DOHH2 (cell line): ENCODE measurements around the gene ELF1.

Experiments
- H3F3A ChIP-seq: fragments of 200-600 bp; sonication (generic), shearing (Covaris generic); 2 replicates; pipeline ENCODE4 v1.6.0; 2016; ENCODE audit warnings: antibody characterized with exemption, mild to moderate bottlenecking; ENCODE audit not compliant: control insufficient read depth, insufficient read depth
- H3K27ac ChIP-seq: fragments of 200-600 bp; sonication (generic); 2 replicates; pipeline ENCODE4 v1.5.1; 2014; ENCODE audit warnings: low read depth, mild to moderate bottlenecking, low read length, moderate library complexity
- H3K27me3 ChIP-seq: fragments of 200-600 bp; sonication (generic); 2 replicates; pipeline ENCODE4 v1.6.1; 2014; ENCODE audit warnings: mild to moderate bottlenecking, low read length, mixed read lengths; ENCODE audit not compliant: control insufficient read depth
- H3K36me3 ChIP-seq: fragments of 200-600 bp; sonication (generic); 2 replicates; pipeline ENCODE4 v1.6.1; 2014; ENCODE audit warnings: mild to moderate bottlenecking, low read length, moderate library complexity, mixed read lengths; ENCODE audit not compliant: control insufficient read depth
- H3K4me1 ChIP-seq: fragments of 200-600 bp; sonication (generic); 2 replicates; pipeline ENCODE4 v1.6.1; 2014; ENCODE audit warnings: mild to moderate bottlenecking, low read length, mixed read lengths; ENCODE audit not compliant: control insufficient read depth
- H3K4me2 ChIP-seq: fragments of 200-600 bp; sonication (generic); 2 replicates; pipeline ENCODE4 v1.6.0; 2014; ENCODE audit warnings: mild to moderate bottlenecking, low read length, moderate library complexity
- H3K4me3 ChIP-seq: fragments of 200-600 bp; sonication (generic); 2 replicates; pipeline ENCODE4 v1.5.1; 2014; ENCODE audit warnings: mild to moderate bottlenecking, low read length, mixed read lengths
- H3K79me2 ChIP-seq: fragments of 200-600 bp; sonication (generic); 2 replicates; pipeline ENCODE4 v1.6.1; 2014; ENCODE audit warnings: mild to moderate bottlenecking, low read length, mixed read lengths; ENCODE audit not compliant: control insufficient read depth
- H3K9me2 ChIP-seq: fragments of 200-600 bp; sonication (generic); replicated peaks from 2 replicates; pipeline ENCODE4 v1.6.1; 2014; ENCODE audit warnings: mild to moderate bottlenecking, low read length, mixed read lengths; ENCODE audit not compliant: control insufficient read depth
- H3K9me3 ChIP-seq: fragments of 200-600 bp; sonication (generic); 2 replicates; pipeline ENCODE4 v1.6.1; 2014; ENCODE audit warnings: antibody characterized with exemption, low read length, mixed read lengths; ENCODE audit not compliant: control insufficient read depth, insufficient read depth
- H4K20me1 ChIP-seq: fragments of 200-600 bp; sonication (generic); 2 replicates; pipeline ENCODE4 v1.6.0; 2014; ENCODE audit warnings: low read depth, mild to moderate bottlenecking, antibody characterized with exemption, low read length, moderate library complexity; ENCODE audit not compliant: control insufficient read depth, insufficient read depth
- CTCF ChIP-seq: fragments of 200-600 bp; sonication (generic); IDR thresholded peaks from one replicate; pipeline ENCODE4 v1.5.1; 2014; ENCODE audit warnings: antibody characterized with exemption, mild to moderate bottlenecking, low read depth, low read length; ENCODE audit not compliant: poor library complexity, severe bottlenecking
- EZH2phosphoT487 ChIP-seq: fragments of 200-600 bp; sonication (generic); IDR thresholded peaks from 2 replicates; pipeline ENCODE4 v1.6.1; 2017; ENCODE audit warnings: borderline replicate concordance, mild to moderate bottlenecking, antibody characterized with exemption, low read length, moderate library complexity, mixed read lengths

Gene ELF1

DNA sequence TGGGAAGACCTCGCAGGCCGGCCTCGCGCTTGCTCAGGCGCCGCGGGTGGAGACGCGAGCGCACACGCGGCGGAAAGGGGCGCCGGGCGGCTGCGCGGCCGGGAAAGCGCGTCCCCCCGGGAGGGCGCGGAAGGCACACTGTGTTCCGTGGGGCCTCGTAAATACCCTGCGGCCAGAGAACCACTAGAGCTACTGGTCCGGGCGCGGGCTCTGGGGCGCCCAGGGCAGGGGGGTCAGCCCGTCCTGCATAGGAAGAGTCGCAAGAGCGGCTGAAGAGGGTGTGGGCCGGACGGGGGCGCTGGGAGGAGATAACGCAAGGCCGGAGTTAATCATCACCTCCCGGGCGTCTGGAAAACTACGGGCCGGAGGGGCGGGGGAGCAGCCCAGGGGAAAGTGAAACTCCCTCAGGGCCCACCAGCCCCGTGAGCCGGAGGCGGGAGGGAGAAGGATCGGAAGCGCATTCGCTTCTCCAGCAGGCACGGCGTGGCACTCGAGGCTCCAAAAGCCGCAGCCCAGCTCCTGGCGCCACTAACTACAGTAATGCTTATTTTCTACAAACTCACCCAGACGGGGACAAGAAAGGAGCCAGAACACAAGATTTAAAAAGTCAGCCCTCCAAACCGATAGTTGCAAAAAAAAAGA lies 41.1 kb upstream of the ELF1 start:
- TF ChIP-seq CTCF (peak; percentile 63), EZH2phosphoT487 (no peak)
- Histone ChIP-seq H3K9me3 (no peaks in the 10 kb centered on the region), H3K79me2 (peaks cover 88% of the 10 kb centered on the region), H3K27ac (peak overlapping the region; percentile 79), H3K4me3 (peak overlapping the region; percentile 91), H3K36me3 (peaks cover 19% of the 10 kb centered on the region), H3K9me2 (no peaks in the 10 kb centered on the region), H3K4me2 (peak overlapping the region; percentile 83), H3K27me3 (no peaks in the 10 kb centered on the region), H4K20me1 (no peaks in the 10 kb centered on the region), H3K4me1 (peaks cover 54% of the 10 kb centered on the region), H3F3A (0 out of 2 replicates have a peak, but pooled peaks cover 3% of the 10 kb centered on the region)

DNA sequence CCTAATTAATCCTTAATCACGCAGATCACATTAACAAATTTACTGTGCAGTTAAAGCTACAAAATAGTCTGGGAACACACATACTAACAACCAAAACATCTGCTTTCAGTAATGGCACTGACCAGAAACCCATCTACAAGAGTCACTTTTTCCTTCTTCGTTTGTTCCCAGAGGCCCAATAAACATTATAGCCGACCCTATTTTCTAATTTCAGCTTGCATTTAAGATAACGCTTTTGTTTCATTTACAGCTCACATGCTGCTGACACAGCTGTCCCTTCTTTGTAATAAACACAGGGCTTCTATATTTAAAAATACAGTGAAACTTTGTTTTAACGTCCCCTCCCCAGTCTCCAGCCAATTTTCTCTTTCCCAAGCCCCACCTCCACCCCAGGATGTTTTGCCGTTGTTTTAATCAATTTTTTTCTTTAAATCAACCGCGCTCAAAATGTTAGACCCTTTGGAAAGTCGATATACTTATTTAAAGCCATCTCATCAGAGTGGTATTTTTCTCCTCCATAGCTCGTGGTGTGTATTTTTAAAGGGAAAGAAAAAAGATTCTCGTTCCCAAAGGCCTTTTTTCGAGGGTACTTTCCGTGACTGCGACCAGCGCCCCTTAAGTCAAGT lies 40.5 kb upstream of the ELF1 start:
- Histone ChIP-seq H3K9me3 (no peaks in the 10 kb centered on the region), H3K9me2 (no peaks in the 10 kb centered on the region), H3F3A (0 out of 2 replicates have a peak, but pooled peaks cover 3% of the 10 kb centered on the region), H3K4me1 (peaks cover 61% of the 10 kb centered on the region), H3K36me3 (peaks cover 15% of the 10 kb centered on the region), H4K20me1 (no peaks in the 10 kb centered on the region), H3K4me2 (peak overlapping the region; percentile 83), H3K27me3 (no peaks in the 10 kb centered on the region), H3K27ac (peak overlapping the region; percentile 79), H3K79me2 (peaks cover 94% of the 10 kb centered on the region), H3K4me3 (peak overlapping the region; percentile 91)
- no peak for TF ChIP-seq CTCF
- no peak for TF ChIP-seq EZH2phosphoT487

GRCh38 chr13:41058295-41059070 lies 39.4 kb upstream of the ELF1 start:
- H3F3A ChIP-seq = 0 out of 2 replicates have a peak, but pooled peaks cover 3% of the 10 kb centered on the region
- H3K36me3 ChIP-seq = peaks cover 7% of the 10 kb centered on the region
- peaks cover 97% of the 10 kb centered on the region for H3K79me2 ChIP-seq
- H3K9me2 ChIP-seq = no peaks in the 10 kb centered on the region
- no peaks in the 10 kb centered on the region for H3K27me3 ChIP-seq
- peak overlapping the region; percentile 91 for H3K4me3 ChIP-seq
- H3K4me2 ChIP-seq = peak overlapping the region; percentile 83
- peak overlapping the region; percentile 79 for H3K27ac ChIP-seq
- peaks cover 72% of the 10 kb centered on the region for H3K4me1 ChIP-seq
- no peaks in the 10 kb centered on the region for H3K9me3 ChIP-seq
- H4K20me1 ChIP-seq = no peaks in the 10 kb centered on the region
- TF ChIP-seq EZH2phosphoT487 (no peak), CTCF (no peak)
